HFFc6 (cell line): ENCODE measurements around the gene PLEKHG7. TPM values are rescaled to one million over a fixed set of nuclear protein-coding genes. Genes with fewer than 3 reads are reported as not detected.

ENCODE experiments used
- DNase-seq: peaks from one replicate; pipeline ENCODE4 v3.0.0-alpha.2; 2018
- H3K27ac Mint-ChIP-seq: 2 replicates; pipeline ENCODE4 v1.8.0; 2020; ENCODE audit warnings: mild to moderate bottlenecking, mixed read lengths
- H3K27me3 Mint-ChIP-seq: 2 replicates; pipeline ENCODE4 v1.8.0; 2021; ENCODE audit warnings: mild to moderate bottlenecking, moderate library complexity, mixed read lengths; ENCODE audit not compliant: insufficient read depth
- H3K36me3 Mint-ChIP-seq: 2 replicates; pipeline ENCODE4 v1.8.0; 2021; ENCODE audit warnings: low read depth, mixed read lengths
- H3K4me1 Mint-ChIP-seq: 2 replicates; pipeline ENCODE4 v1.8.0; 2020; ENCODE audit warnings: low read depth, mixed read lengths
- H3K4me3 Mint-ChIP-seq: 2 replicates; pipeline ENCODE4 v1.8.0; 2020; ENCODE audit warnings: mild to moderate bottlenecking, moderate library complexity, mixed read lengths
- H3K9me3 Mint-ChIP-seq: 2 replicates; pipeline ENCODE4 v1.8.0; 2020; ENCODE audit warnings: mild to moderate bottlenecking, mixed read lengths
- CTCF ChIP-seq: fragments of 200-600 bp; sonication (generic); IDR thresholded peaks from 2 replicates; pipeline ENCODE4 v1.5.0; 2021; ENCODE audit warnings: antibody characterized with exemption, mild to moderate bottlenecking
- total RNA-seq, 6 experiments: library from RNA; stranded (reverse); fragmentation: NEBNext Ultra II Directional; extraction: Animal tissue kit (Norgen Biotek cat#: 25700); gene quantifications; 2 replicates in 1 of 6; 3 replicates in 5 of 6; pipeline ENCODE4 v1.2.3, GENCODE V29; 2021

PLEKHG7 gene
- total RNA-seq, 6 experiments from 2014 or later = 0.06 TPM; not detected in 5

- H3K36me3 Mint-ChIP-seq = no peaks in the 10 kb centered on the region
- peaks cover 28% of the 10 kb centered on the region for H3K4me1 Mint-ChIP-seq
- peak overlapping the region; percentile 25 for H3K27ac Mint-ChIP-seq
- no peaks in the 10 kb centered on the region for H3K9me3 Mint-ChIP-seq
- no peak overlapping the region for H3K4me3 Mint-ChIP-seq
- peaks cover 7% of the 10 kb centered on the region for H3K27me3 Mint-ChIP-seq
- DNase-seq = peak; percentile 95
- TF ChIP-seq CTCF = no peak
These were observed 57.0 kb downstream of the PLEKHG7 start for GRCh38 chr12:92759634-92760268.

- peaks cover 4% of the 10 kb centered on the region for H3K27me3 Mint-ChIP-seq
- no peak overlapping the region for H3K4me3 Mint-ChIP-seq
- no peak for DNase-seq
- TF ChIP-seq CTCF = no peak
- H3K9me3 Mint-ChIP-seq = no peaks in the 10 kb centered on the region
- no peaks in the 10 kb centered on the region for H3K36me3 Mint-ChIP-seq
- H3K4me1 Mint-ChIP-seq = peaks cover 32% of the 10 kb centered on the region
- no peak overlapping the region for H3K27ac Mint-ChIP-seq
These were observed 60.0 kb downstream of the PLEKHG7 start for GRCh38 chr12:92762773-92763172.

- peaks cover 4% of the 10 kb centered on the region for H3K27me3 Mint-ChIP-seq
- no peak for TF ChIP-seq CTCF
- no peak overlapping the region for H3K4me3 Mint-ChIP-seq
- H3K9me3 Mint-ChIP-seq = no peaks in the 10 kb centered on the region
- no peaks in the 10 kb centered on the region for H3K36me3 Mint-ChIP-seq
- DNase-seq = no peak
- H3K27ac Mint-ChIP-seq = no peak overlapping the region
- H3K4me1 Mint-ChIP-seq = peaks cover 25% of the 10 kb centered on the region
These were observed 62.0 kb downstream of the PLEKHG7 start for GRCh38 chr12:92764831-92765230.

GRCh38 chr12:92765871-92766270 lies 63.1 kb downstream of the PLEKHG7 start:
- H3K27me3 Mint-ChIP-seq = peaks cover 2% of the 10 kb centered on the region; the same call in 1 of the 2 replicates
- DNase-seq = no peak
- H3K9me3 Mint-ChIP-seq = no peaks in the 10 kb centered on the region
- no peak for TF ChIP-seq CTCF
- H3K4me3 Mint-ChIP-seq = no peak overlapping the region
- no peak overlapping the region for H3K27ac Mint-ChIP-seq
- no peaks in the 10 kb centered on the region for H3K36me3 Mint-ChIP-seq
- H3K4me1 Mint-ChIP-seq = peaks cover 30% of the 10 kb centered on the region

GRCh38 chr12:92769124-92769901 lies 66.5 kb downstream of the PLEKHG7 start:
- Mint-ChIP-seq H3K27me3 (no peaks in the 10 kb centered on the region), H3K4me1 (peaks cover 28% of the 10 kb centered on the region), H3K36me3 (no peaks in the 10 kb centered on the region), H3K27ac (no peak overlapping the region), H3K4me3 (no peak overlapping the region), H3K9me3 (no peaks in the 10 kb centered on the region)
- no peak for DNase-seq
- TF ChIP-seq CTCF = no peak
